GM12864 (cell line): ENCODE data around the gene MYO5A.
A peak's percentile ranks its signal among the peaks of the same experiment; 100 is the strongest.

Experiments used
- DNase-seq: peaks from one replicate; pipeline ENCODE4 v3.0.0-alpha.2; 2011; ENCODE audit warnings: low read depth
- H3K4me3 ChIP-seq: 2 replicates; pipeline ENCODE4 v1.5.1; 2011; ENCODE audit warnings: mild to moderate bottlenecking, low read depth, low read length, control low read depth
- CTCF ChIP-seq: IDR thresholded peaks from 2 replicates; pipeline ENCODE4 v1.5.1; 2011; ENCODE audit warnings: low read depth, mild to moderate bottlenecking, moderate library complexity, low read length, control low read depth, inconsistent platforms; ENCODE audit errors: missing control alignments

Gene MYO5A

GRCh38 chr15:52318729-52319500, 209.8 kb downstream of the MYO5A start:
- no peak for DNase-seq
- no peak overlapping the region for H3K4me3 ChIP-seq
- no peak for TF ChIP-seq CTCF

GRCh38 chr15:52317688-52318087, 211.0 kb downstream of the MYO5A start:
- no peak for TF ChIP-seq CTCF
- no peak overlapping the region for H3K4me3 ChIP-seq
- no peak for DNase-seq

GRCh38 chr15:52317022-52317421, 211.7 kb downstream of the MYO5A start:
- no peak overlapping the region for H3K4me3 ChIP-seq
- DNase-seq: no peak
- TF ChIP-seq CTCF: no peak

GRCh38 chr15:52309154-52309548, 219.5 kb downstream of the MYO5A start:
- H3K4me3 ChIP-seq: no peak overlapping the region
- DNase-seq: peak; percentile 53
- TF ChIP-seq CTCF: no peak

- no peak for TF ChIP-seq CTCF
- DNase-seq: peak; percentile 47
- no peak overlapping the region for H3K4me3 ChIP-seq
Measured at GRCh38 chr15:52308446-52309153, 220.1 kb downstream of the MYO5A start.

GRCh38 chr15:52307847-52308246, 220.8 kb downstream of the MYO5A start:
- H3K4me3 ChIP-seq: no peak overlapping the region
- no peak for TF ChIP-seq CTCF
- DNase-seq: no peak
